SKM-1 (cell line): ENCODE data around the gene PGBD2.
"Not testable (repeated sequence)": the region's sequence is repeated elsewhere in the genome, so short reads cannot be mapped to it uniquely, and the experiment has no call there.

ENCODE experiments used
- DNase-seq: peaks from one replicate; lab custom pipeline; 2025; ENCODE audit not compliant: unreplicated experiment; lab: John Stamatoyannopoulos, UW

PGBD2 gene

DNA sequence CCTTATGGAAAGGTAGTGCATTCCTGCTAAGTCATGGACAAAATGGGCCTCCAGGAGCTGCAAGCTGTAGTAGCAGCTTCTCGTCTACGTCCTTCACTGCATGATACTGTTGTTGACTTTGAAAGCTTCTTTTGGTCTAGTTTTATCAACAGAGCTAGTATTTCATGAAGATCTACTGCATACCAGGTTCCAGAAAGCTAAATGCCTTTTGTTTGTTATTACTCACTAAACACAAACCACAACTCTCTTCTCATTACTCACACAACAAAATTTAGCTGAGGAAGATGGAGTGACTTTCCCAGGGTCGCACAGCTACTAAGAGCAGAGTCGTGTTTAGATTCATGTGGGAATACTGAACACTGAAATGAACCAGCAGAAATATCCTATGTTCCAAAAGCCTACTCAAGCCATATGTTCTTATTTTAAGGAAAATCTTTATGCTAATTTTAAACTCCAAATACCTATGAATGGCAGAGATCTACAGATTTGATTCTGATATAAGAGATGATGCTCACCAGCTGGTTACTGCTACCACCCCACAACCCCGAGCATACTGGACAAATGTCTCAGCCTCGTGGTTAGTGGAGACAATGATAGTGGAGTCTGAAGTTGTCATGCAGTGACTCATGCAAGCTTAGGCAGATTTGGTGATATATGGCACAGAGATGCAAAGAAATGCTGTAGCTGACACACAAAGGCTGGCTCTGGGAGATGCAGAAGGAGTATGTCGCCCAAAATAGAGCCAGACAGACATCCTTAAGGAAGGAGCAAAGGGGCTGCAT, 20.6 kb downstream of the PGBD2 start:
- DNase-seq = no peak

DNA sequence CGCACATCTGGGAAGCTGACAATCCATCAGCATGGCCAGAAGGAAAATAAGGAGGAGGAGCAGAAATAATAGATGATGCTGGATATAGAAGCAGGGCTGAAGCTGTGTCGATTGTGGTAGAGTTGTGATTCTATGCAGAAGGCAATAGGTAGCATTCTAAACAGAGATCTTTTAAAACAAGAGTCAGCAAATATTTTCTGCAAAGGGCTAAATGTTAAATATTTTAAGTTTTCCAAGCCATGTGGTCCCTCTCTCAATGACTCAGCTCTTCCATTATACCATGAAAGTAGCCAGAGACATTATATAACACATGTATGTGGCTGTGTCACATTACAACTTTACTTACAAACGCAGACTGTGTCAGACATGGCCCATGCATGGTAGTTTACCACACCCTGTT, 21.2 kb downstream of the PGBD2 start:
- not testable (repeated sequence) for DNase-seq

DNA sequence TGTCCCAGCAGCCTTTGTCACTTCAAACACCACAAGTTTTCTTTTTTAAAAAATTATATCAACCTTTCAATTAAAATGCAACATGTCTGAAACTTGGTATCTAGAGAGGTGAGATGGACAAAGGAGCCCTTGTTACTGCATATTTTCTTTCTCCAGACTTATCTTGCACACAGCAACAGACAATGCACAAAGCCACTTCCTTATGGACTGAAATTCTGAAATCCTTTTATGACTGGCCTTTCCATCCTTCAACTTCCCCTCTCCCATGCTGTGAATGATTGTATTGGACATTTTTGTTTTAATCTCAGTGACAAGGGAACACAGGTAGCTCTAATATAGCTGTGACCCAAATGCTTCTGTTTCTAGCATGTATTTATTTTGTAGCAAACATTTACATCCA, 22.1 kb downstream of the PGBD2 start:
- DNase-seq = not testable (repeated sequence)

DNA sequence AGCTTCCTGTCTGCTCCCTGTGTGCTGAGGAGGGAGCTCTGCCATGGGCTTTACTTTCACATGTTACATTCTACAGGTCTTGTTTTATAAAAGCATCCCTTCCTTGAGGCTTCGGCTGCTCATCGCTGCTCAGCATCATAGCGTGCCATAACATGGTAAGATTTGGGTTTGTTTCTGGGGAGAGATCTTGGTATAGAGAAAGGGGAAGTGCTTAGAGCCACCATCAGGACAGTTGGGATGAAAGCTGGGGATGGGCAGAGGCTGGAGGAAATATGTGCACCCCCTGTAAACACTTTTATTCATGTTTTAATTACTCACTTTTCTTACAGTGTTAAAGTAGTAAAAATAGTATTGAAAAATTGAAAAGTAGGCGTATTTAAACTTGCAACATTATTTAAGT, 24.0 kb downstream of the PGBD2 start:
- DNase-seq = not testable (repeated sequence)

DNA sequence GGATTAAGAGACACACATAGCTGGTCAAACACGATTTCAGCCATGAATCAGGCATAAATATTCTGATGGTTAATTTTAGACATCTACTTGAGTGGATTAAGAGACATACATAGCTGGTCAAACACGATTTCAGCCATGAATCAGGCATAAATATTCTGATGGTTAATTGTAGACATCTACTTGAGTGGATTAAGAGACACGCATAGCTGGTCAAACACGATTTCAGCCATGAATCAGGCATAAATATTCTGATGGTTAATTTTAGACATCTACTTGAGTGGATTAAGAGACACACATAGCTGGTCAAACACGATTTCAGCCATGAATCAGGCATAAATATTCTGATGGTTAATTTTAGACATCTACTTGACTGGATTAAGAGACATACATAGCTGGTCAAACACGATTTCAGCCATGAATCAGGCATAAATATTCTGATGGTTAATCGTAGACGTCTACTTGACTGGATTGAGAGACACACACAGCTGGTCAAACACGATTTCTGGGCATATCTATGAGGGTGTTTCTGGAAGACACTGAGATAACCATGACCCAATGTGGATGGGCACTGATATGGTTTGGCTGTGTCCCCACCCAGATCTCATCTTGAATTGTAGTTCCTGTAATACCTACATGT, 32.3 kb downstream of the PGBD2 start:
- not testable (repeated sequence) for DNase-seq

DNA sequence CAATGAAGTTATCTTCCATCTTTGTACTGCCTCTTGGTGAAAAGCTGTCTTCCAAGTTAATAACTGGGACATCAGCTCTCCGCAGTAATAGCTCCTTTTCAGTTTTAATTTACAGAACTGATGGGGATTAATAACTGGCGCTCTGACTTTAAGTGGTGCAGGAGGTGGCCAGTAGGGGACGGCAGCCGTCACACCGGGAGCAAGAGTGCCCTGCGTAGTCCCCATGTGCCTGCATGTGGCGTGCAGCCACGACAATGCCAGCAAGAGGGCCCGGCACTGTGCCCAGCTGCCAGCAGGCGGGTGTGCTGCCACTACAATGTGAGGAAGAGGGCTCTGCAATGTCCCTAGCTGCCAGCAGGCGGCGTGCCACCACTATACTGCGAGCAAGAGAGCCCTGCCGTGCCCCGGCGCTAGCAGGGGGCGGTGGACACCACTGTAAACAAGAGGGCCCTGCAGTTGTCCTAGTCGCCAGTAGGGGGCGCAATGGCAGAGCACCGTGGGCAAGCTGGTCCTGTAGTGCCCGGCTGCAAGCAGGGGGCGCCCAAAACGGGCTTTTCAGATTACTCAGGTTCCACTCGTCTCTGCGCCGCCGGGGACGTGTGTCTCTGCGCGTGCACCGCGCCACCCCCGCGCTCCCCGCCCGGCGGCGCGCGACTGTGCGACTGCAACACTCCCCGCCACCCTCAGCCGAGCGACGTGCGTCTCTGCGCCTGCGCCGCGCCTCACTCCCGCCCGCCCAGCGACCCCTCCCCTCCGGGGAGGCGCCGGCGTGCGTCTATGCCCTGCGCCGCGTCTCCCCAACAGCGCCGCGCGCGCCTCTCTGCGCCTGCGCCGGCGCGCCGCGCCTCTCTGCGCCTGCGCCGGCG, 38.3 kb downstream of the PGBD2 start:
- not testable (repeated sequence) for DNase-seq

DNA sequence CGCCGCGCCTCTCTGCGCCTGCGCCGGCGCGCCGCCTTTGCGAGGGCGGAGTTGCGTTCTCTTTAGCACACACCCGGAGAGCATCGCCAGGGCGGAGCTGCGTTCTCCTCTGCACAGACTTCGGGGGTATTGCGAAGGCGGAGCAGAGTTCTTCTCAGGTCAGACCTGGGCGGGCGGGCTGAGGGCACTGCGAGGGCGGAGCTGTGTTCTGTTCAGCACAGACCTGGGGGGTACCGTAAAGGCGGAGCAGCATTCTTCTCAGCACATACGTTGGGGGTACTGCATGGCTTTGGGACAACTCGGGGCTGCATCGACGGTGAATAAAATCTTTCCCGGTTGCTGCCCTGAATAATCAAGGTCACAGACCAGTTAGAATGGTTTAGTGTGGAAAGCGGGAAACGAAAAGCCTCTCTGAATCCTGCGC, 39.0 kb downstream of the PGBD2 start:
- not testable (repeated sequence) for DNase-seq

DNA sequence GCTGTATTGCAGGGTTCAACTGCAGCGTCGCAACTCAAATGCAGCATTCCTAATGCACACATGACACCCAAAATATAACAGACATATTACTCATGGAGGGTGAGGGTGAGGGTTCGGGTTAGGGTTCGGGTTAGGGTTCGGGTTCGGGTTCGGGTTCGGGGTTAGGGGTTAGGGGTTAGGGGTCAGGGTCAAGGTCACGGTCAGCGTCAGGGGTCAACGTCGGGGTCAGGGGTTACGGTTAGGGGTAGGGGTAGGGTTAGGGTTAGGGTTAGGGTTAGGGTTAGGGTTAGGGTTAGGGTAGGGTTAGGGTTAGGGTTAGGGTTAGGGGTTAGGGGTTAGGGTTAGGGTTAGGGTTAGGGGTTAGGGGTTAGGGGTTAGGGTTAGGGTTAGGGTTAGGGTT, 39.4 kb downstream of the PGBD2 start:
- DNase-seq = not testable (repeated sequence)

DNA sequence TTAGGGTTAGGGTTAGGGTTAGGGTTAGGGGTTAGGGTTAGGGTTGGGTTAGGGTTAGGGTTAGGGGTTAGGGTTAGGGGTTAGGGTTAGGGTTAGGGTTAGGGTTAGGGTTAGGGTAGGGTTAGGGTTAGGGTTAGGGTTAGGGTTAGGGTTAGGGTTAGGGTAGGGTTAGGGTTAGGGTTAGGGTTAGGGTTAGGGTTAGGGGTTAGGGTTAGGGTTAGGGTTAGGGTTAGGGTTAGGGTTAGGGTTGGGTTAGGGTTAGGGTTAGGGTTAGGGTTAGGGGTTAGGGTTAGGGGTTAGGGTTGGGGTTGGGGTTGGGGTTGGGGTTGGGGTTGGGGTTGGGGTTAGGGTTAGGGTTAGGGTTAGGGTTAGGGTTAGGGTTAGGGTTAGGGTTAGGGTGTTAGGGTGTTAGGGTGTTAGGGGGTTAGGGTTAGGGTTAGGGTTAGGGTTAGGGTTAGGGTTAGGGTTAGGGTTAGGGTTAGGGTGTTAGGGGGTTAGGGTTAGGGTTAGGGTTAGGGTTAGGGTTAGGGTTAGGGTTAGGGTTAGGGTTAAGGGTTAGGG, 39.9 kb downstream of the PGBD2 start:
- DNase-seq = not testable (repeated sequence)
